B cell (primary cell): ENCODE results near the gene STXBP6. TPM values are rescaled to one million over a fixed set of nuclear protein-coding genes. Genes with fewer than 3 reads are reported as not detected.

ENCODE experiments used
- ATAC-seq: fragments of 200-7000 bp; cut with Tn5 transposase; one replicate; pipeline ENCODE4 v1.10.0; 2021; ENCODE audit warnings: low read depth, mild to moderate bottlenecking, moderate number of reproducible peaks, moderate library complexity
- CTCF ChIA-PET: fragments of 350-600 bp; sonication (Branson Sonifier 250); formaldehyde crosslinking; loops from one replicate; lab custom pipeline; 2021; ENCODE audit warnings: antibody characterized with exemption, inconsistent platforms; lab: Charles Lee
- POLR2A ChIA-PET: fragments of 350-600 bp; sonication (Branson Sonifier 250); formaldehyde crosslinking; loops from one replicate; lab custom pipeline; 2021; ENCODE audit warnings: antibody characterized with exemption; lab: Charles Lee
- DNase-seq: peaks from one replicate; pipeline ENCODE4 v3.0.0; 2013
- H2AFZ ChIP-seq: 2 replicates; pipeline ENCODE4 v1.6.1; 2012; ENCODE audit warnings: mild to moderate bottlenecking, low read depth, low read length; ENCODE audit not compliant: insufficient read depth, poor library complexity, severe bottlenecking
- H3K27ac ChIP-seq, 2 donors: 1 replicate in 1 of 2; 2 replicates in 1 of 2; pipeline ENCODE4 v1.5.1; 2012 to 2013; ENCODE audit warnings: low read length in 2 of 2, mild to moderate bottlenecking in 2 of 2, moderate library complexity in 1 of 2
- H3K27me3 ChIP-seq, 4 experiments: fragments of 200-600 bp in 1 of 4; sonication (generic) in 1 of 4; replicated peaks in 1 of 4; 1 replicate in 2 of 4; 2 replicates in 2 of 4; pipeline versions ENCODE4 v1.6.1 to v1.7.0; 2013 to 2016; ENCODE audit warnings: low read length in 3 of 4, mild to moderate bottlenecking in 2 of 4, mixed read lengths in 1 of 4, moderate library complexity in 1 of 4; ENCODE audit not compliant: insufficient read depth in 4 of 4, control insufficient read depth in 3 of 4; ENCODE audit errors: control extremely low read depth in 1 of 4
- H3K36me3 ChIP-seq, 2 experiments: replicated peaks in 1 of 2; 1 replicate in 1 of 2; 2 replicates in 1 of 2; pipeline versions ENCODE4 v1.6.1 to v1.7.1; 2013; ENCODE audit warnings: low read length in 1 of 2; ENCODE audit not compliant: insufficient read depth in 2 of 2, control insufficient read depth in 1 of 2; ENCODE audit errors: control extremely low read depth in 1 of 2, extremely low read depth in 1 of 2
- H3K4me1 ChIP-seq, 2 donors: fragments of 200-600 bp in 1 of 2; sonication (generic) in 1 of 2; 1 replicate in 1 of 2; 2 replicates in 1 of 2; pipeline versions ENCODE4 v1.5.1 to v1.6.1; 2013 to 2017; ENCODE audit warnings: low read length in 2 of 2; ENCODE audit not compliant: control insufficient read depth in 2 of 2, insufficient read depth in 2 of 2
- H3K4me2 ChIP-seq: replicated peaks from 2 replicates; pipeline ENCODE3; 2012; ENCODE audit warnings: mild to moderate bottlenecking, low read depth, low read length; ENCODE audit not compliant: poor library complexity, severe bottlenecking
- H3K4me3 ChIP-seq, 5 experiments: fragments of 200-600 bp in 1 of 5; sonication (generic) in 1 of 5; 1 replicate in 3 of 5; 2 replicates in 2 of 5; pipeline versions ENCODE4 v1.5.1 to v1.7.0; 2011 to 2016; ENCODE audit warnings: low read length in 4 of 5, mild to moderate bottlenecking in 4 of 5, low read depth in 2 of 5, control low read depth in 1 of 5, moderate library complexity in 1 of 5; ENCODE audit not compliant: insufficient read depth in 1 of 5; ENCODE audit errors: control extremely low read depth in 1 of 5, extremely low read depth in 1 of 5
- H3K79me2 ChIP-seq: fragments of 200-600 bp; sonication (generic); one replicate; pipeline ENCODE4 v1.6.0; 2016; ENCODE audit warnings: low read length; ENCODE audit not compliant: control insufficient read depth, insufficient read depth
- H3K9ac ChIP-seq: fragments of 200-600 bp; sonication (generic); 2 replicates; pipeline ENCODE4 v1.6.1; 2017; ENCODE audit warnings: mild to moderate bottlenecking, low read length, moderate library complexity
- H3K9me3 ChIP-seq, 3 donors: one replicate each; pipeline versions ENCODE4 v1.6.1 to v1.7.1; 2013; ENCODE audit warnings: low read length in 2 of 3; ENCODE audit not compliant: control insufficient read depth in 2 of 3, insufficient read depth in 1 of 3; ENCODE audit errors: control extremely low read depth in 1 of 3
- H4K20me1 ChIP-seq: 2 replicates; pipeline ENCODE4 v1.6.0; 2012; ENCODE audit warnings: mild to moderate bottlenecking, low read length; ENCODE audit not compliant: insufficient read depth, control insufficient read depth, poor library complexity, severe bottlenecking
- H3K27ac Mint-ChIP-seq: one replicate; pipeline ENCODE4 v1.8.0; 2021; ENCODE audit warnings: mixed read lengths
- H3K27me3 Mint-ChIP-seq: one replicate; pipeline ENCODE4 v1.8.0; 2021; ENCODE audit warnings: mixed read lengths
- H3K4me1 Mint-ChIP-seq: one replicate; pipeline ENCODE4 v1.8.0; 2021; ENCODE audit warnings: mixed read lengths
- H3K4me3 Mint-ChIP-seq: one replicate; pipeline ENCODE4 v1.8.0; 2021; ENCODE audit warnings: mixed read lengths
- H3K9me3 Mint-ChIP-seq: one replicate; pipeline ENCODE4 v1.8.0; 2022; ENCODE audit warnings: mixed read lengths; ENCODE audit not compliant: insufficient read depth
- CTCF ChIP-seq: fragments of 200-600 bp; IDR thresholded peaks from one replicate; pipeline ENCODE4 v1.8.0; 2022; ENCODE audit warnings: antibody characterized with exemption, mild to moderate bottlenecking
- EZH2 ChIP-seq: IDR thresholded peaks from 2 replicates; pipeline ENCODE4 v1.6.1; 2012; ENCODE audit warnings: borderline replicate concordance, low read depth, mild to moderate bottlenecking, moderate library complexity, low read length; ENCODE audit not compliant: insufficient read depth, poor library complexity, severe bottlenecking
- WGBS: methylation state at CpG from one replicate; pipeline ENCODE4 v1.1.5; 2013; ENCODE audit warnings: missing lambda C conversion rate; ENCODE audit not compliant: insufficient coverage; 5-methylcytosine and 5-hydroxymethylcytosine counted together
- intact Hi-C: fragments of 100-400 bp; cut with micrococcal nuclease; formaldehyde crosslinking; loops from one replicate; pipeline ENCODE4 v1.10.0; 2022
- polyA plus RNA-seq: library from polyadenylated mRNA; depleted of rRNA; stranded (reverse); fragments of >200 nt; gene quantifications from 2 replicates; pipeline ENCODE4 v1.2.3, GENCODE V29; 2012
- total RNA-seq, 2 donors: library from RNA; stranded (reverse); fragments of 120-200 nt in 1 of 2; gene quantifications; 1 replicate in 1 of 2; 2 replicates in 1 of 2; pipeline versions ENCODE4 v1.2.3 to v1.2.4, GENCODE V29; 2013 to 2022

STXBP6 gene
- total and polyA plus RNA-seq, 2 donors (not counting 1 experiment from before 2014, with no cell fraction given): 0.01 TPM; not detected in 1

- Mint-ChIP-seq H3K4me3 (no peak overlapping the region), H3K4me1 (peaks cover 4% of the 10 kb centered on the region), H3K9me3 (no peaks in the 10 kb centered on the region), H3K27ac (no peak overlapping the region), H3K27me3 (peaks cover 13% of the 10 kb centered on the region)
- no peaks in the 10 kb centered on the region for H3K36me3 ChIP-seq
- intact Hi-C loops: no loop called here
- H4K20me1 ChIP-seq: no peaks in the 10 kb centered on the region
- H2AFZ ChIP-seq: no peak overlapping the region
- H3K9me3 ChIP-seq: no peaks in the 10 kb centered on the region
- no peak overlapping the region for H3K9ac ChIP-seq
- ChIA-PET CTCF (no interaction called here), POLR2A (no interaction called here)
- no peaks in the 10 kb centered on the region for H3K4me1 ChIP-seq
- no peak for DNase-seq
- TF ChIP-seq EZH2: no peak
- no peak for TF ChIP-seq CTCF
- ATAC-seq: no peak
- no peaks in the 10 kb centered on the region for H3K79me2 ChIP-seq
- no peak overlapping the region for H3K27ac ChIP-seq
- WGBS: no CpG with 5 or more reads among the region's 4 CpGs
- H3K27me3 ChIP-seq: peaks cover 0 to 6% (median 0%) of the 10 kb centered on the region in 4 experiments
- no peak overlapping the region for H3K4me3 ChIP-seq
- no peak overlapping the region for H3K4me2 ChIP-seq
Measured at GRCh38 chr14:24861083-24861630, 188.8 kb downstream of the STXBP6 start.

GRCh38 chr14:24859559-24859958 is 190.4 kb downstream of the STXBP6 start:
- DNase-seq (no peak), ATAC-seq (no peak)
- intact Hi-C loops: no loop called here
- H3K27ac Mint-ChIP-seq: no peak overlapping the region
- H3K9me3 ChIP-seq: no peaks in the 10 kb centered on the region
- H3K4me3 Mint-ChIP-seq: no peak overlapping the region
- peaks cover 0 to 6% (median under 1%) of the 10 kb centered on the region in 4 experiments for H3K27me3 ChIP-seq
- H3K27me3 Mint-ChIP-seq: peaks cover 19% of the 10 kb centered on the region
- CTCF ChIA-PET: no interaction called here
- TF ChIP-seq EZH2 (no peak), CTCF (no peak)
- no peak overlapping the region for H2AFZ ChIP-seq
- no peaks in the 10 kb centered on the region for H4K20me1 ChIP-seq
- WGBS: 79% methylated on average over 3 of the region's 5 CpGs
- no peak overlapping the region for H3K4me3 ChIP-seq
- no peaks in the 10 kb centered on the region for H3K4me1 ChIP-seq
- no peaks in the 10 kb centered on the region for H3K36me3 ChIP-seq
- no peaks in the 10 kb centered on the region for H3K9me3 Mint-ChIP-seq
- H3K79me2 ChIP-seq: no peaks in the 10 kb centered on the region
- H3K4me1 Mint-ChIP-seq: peaks cover 4% of the 10 kb centered on the region
- no peak overlapping the region for H3K27ac ChIP-seq
- no peak overlapping the region for H3K4me2 ChIP-seq
- no peak overlapping the region for H3K9ac ChIP-seq
- POLR2A ChIA-PET: no interaction called here
